K562 (cell line): ENCODE measurements around the gene DHX40. TPM values are rescaled to one million over a fixed set of nuclear protein-coding genes. Genes with fewer than 3 reads are reported as not detected.
A peak's percentile ranks its signal among the peaks of the same experiment; 100 is the strongest.

Experiments
- ARID1B ChIP-seq: fragments of 450-650 bp; IDR thresholded peaks from 2 replicates; pipeline ENCODE4 v1.6.1; 2016; ENCODE audit warnings: antibody characterized with exemption, mild to moderate bottlenecking, inconsistent platforms
- CBX2 ChIP-seq: fragments of 200-600 bp; sonication (generic); IDR thresholded peaks from one replicate; pipeline ENCODE4 v1.6.1; 2012; ENCODE audit warnings: mild to moderate bottlenecking, low read length, inconsistent platforms; ENCODE audit not compliant: insufficient read depth, poor library complexity, severe bottlenecking
- DMBX1 ChIP-seq: fragments of 250-450 bp; sonication (Bioruptor Pico); IDR thresholded peaks from 2 replicates; pipeline ENCODE4 v1.8.0; 2022; ENCODE audit warnings: inconsistent platforms, mild to moderate bottlenecking, moderate library complexity, borderline replicate concordance
- FOXK2 ChIP-seq, 2 experiments: fragments of 450-650 bp; IDR thresholded peaks in 1 of 2; conservative IDR thresholded peaks in 1 of 2; 2 replicates each; pipeline ENCODE4 v1.6.1; 2016; ENCODE audit warnings: low read depth in 2 of 2, mild to moderate bottlenecking in 1 of 2
- MAFG ChIP-seq: fragments of 450-650 bp; conservative IDR thresholded peaks from 2 replicates; pipeline ENCODE4 v1.6.1; 2016; ENCODE audit warnings: missing genetic modification characterization, missing compliant biosample characterization
- MIER1 ChIP-seq: fragments of 450-650 bp; IDR thresholded peaks from 2 replicates; pipeline ENCODE4 v1.6.1; 2016; ENCODE audit warnings: antibody characterized with exemption, mild to moderate bottlenecking, low read depth
- NBN ChIP-seq: fragments of 450-650 bp; IDR thresholded peaks from 2 replicates; pipeline ENCODE4 v1.6.1; 2016; ENCODE audit warnings: low read depth, mild to moderate bottlenecking
- NEUROD1 ChIP-seq: fragments of 150-350 bp; IDR thresholded peaks from 2 replicates; pipeline ENCODE4 v1.6.1; 2014; ENCODE audit warnings: borderline replicate concordance, low read length, low read depth; ENCODE audit not compliant: partially characterized antibody
- NR2C2 ChIP-seq, 2 experiments: fragments of 200-800 bp in 1 of 2; sonication (Bioruptor generic) in 1 of 2; sonication (generic) in 1 of 2; formaldehyde crosslinking in 1 of 2; IDR thresholded peaks; 2 replicates each; pipeline versions ENCODE4 v1.6.1 to v1.8.0; 2016 to 2022; ENCODE audit warnings: mild to moderate bottlenecking in 1 of 2, missing compliant biosample characterization in 1 of 2, missing genetic modification characterization in 1 of 2, missing genetic modification reagents in 1 of 2
- POLR2AphosphoS2 ChIP-seq: IDR thresholded peaks from 2 replicates; pipeline ENCODE4 v1.6.1; 2012; ENCODE audit warnings: low read length, improper control_type of control experiment
- POLR2AphosphoS5 ChIP-seq: IDR thresholded peaks from 2 replicates; pipeline ENCODE4 v1.6.1; 2011; ENCODE audit warnings: mild to moderate bottlenecking, low read depth, low read length, moderate library complexity; ENCODE audit not compliant: control insufficient read depth, insufficient read depth
- POLR2B ChIP-seq: fragments of 450-650 bp; IDR thresholded peaks from 2 replicates; pipeline ENCODE4 v1.6.1; 2018; ENCODE audit warnings: low read depth; ENCODE audit not compliant: partially characterized antibody
- SMARCB1 ChIP-seq: IDR thresholded peaks from 2 replicates; pipeline ENCODE4 v1.6.1; 2011; ENCODE audit warnings: improper control_type of control experiment, low read depth; ENCODE audit not compliant: insufficient read length
- SMARCC2 ChIP-seq: fragments of 450-650 bp; IDR thresholded peaks from 2 replicates; pipeline ENCODE4 v1.6.1; 2017; ENCODE audit warnings: antibody characterized with exemption, moderate library complexity, mild to moderate bottlenecking, low read depth
- TAL1 ChIP-seq: fragments of 450-650 bp; IDR thresholded peaks from 2 replicates; pipeline ENCODE4 v1.6.1; 2016; ENCODE audit warnings: mild to moderate bottlenecking
- TEAD4 ChIP-seq, 2 experiments: sonication (generic) in 1 of 2; formaldehyde crosslinking in 1 of 2; IDR thresholded peaks; 2 replicates each; pipeline versions ENCODE4 v1.6.1 to v1.8.0; 2012 to 2022; ENCODE audit warnings: borderline replicate concordance in 1 of 2, inconsistent platforms in 1 of 2, low read length in 1 of 2, mild to moderate bottlenecking in 1 of 2, missing genetic modification reagents in 1 of 2
- WHSC1 ChIP-seq: IDR thresholded peaks from one replicate; pipeline ENCODE4 v1.6.1; 2012; ENCODE audit warnings: low read length, control low read depth, inconsistent platforms
- ZKSCAN3 ChIP-seq: fragments of 250-450 bp; sonication (Bioruptor Pico); IDR thresholded peaks from 2 replicates; pipeline ENCODE4 v1.4.0; 2020
- ZNF41 ChIP-seq: fragments of 250-450 bp; sonication (Bioruptor Pico); conservative IDR thresholded peaks from 2 replicates; pipeline ENCODE4 v1.4.0; 2020; ENCODE audit warnings: mild to moderate bottlenecking
- polyA plus RNA-seq, 8 experiments: library from polyadenylated mRNA; depleted of rRNA in 4 of 8; stranded (reverse) in 5 of 8; unstranded in 3 of 8; fragments of >200 nt; fragmentation: Nextera tagmentation in 2 of 8; fragmentation: Illumina TruSeq in 1 of 8; extraction: Ambion mirVana in 2 of 8; extraction: Trizol in 1 of 8; gene quantifications; 2 replicates each; pipeline versions ENCODE4 v1.2.1 to v1.2.3, GENCODE V29; 2011 to 2014; ENCODE audit warnings: inconsistent platforms in 1 of 8, missing spikeins in 1 of 8
- total RNA-seq, 7 experiments: library from RNA; depleted of rRNA in 6 of 7; stranded (reverse); fragments of >200 nt in 6 of 7; fragmentation: Illumina TruSeq in 2 of 7; extraction: Trizol in 2 of 7; gene quantifications; 2 replicates each; pipeline versions ENCODE4 v1.2.1 to v1.2.3, GENCODE V29; 2011 to 2021; ENCODE audit warnings: low replicate concordance in 1 of 7
- TF ChIP-seq, protein P1 (sequence below): fragments of 450-650 bp; IDR thresholded peaks from 2 replicates; pipeline ENCODE4 v1.6.1; 2018; ENCODE audit warnings: mild to moderate bottlenecking, low read depth; ENCODE audit not compliant: partially characterized antibody
- TF ChIP-seq, protein P2 (sequence below): sonication (generic); formaldehyde crosslinking; IDR thresholded peaks from 2 replicates; pipeline ENCODE4 v1.8.0; 2022; ENCODE audit warnings: missing genetic modification reagents, mild to moderate bottlenecking, borderline replicate concordance
- TF ChIP-seq, protein P3 (sequence below): fragments of 450-650 bp; formaldehyde crosslinking; IDR thresholded peaks from 2 replicates; pipeline ENCODE4 v1.4.0; 2022; ENCODE audit warnings: mild to moderate bottlenecking, moderate library complexity
- TF ChIP-seq, protein P4 (sequence below), 2 experiments: fragments of 450-650 bp in 1 of 2; sonication (generic) in 1 of 2; formaldehyde crosslinking in 1 of 2; IDR thresholded peaks in 1 of 2; conservative IDR thresholded peaks in 1 of 2; 2 replicates each; pipeline versions ENCODE4 v1.6.1 to v1.8.1; 2016 to 2023; ENCODE audit warnings: mild to moderate bottlenecking in 2 of 2, moderate library complexity in 2 of 2, inconsistent platforms in 1 of 2, missing genetic modification reagents in 1 of 2

DHX40 gene
- total and polyA plus RNA-seq, 9 of the 15 experiments (the other 6 are each of a cell fraction or from before 2014, with no cell fraction given): 7.2 to 38.6 (median 18.7) TPM

DNA sequence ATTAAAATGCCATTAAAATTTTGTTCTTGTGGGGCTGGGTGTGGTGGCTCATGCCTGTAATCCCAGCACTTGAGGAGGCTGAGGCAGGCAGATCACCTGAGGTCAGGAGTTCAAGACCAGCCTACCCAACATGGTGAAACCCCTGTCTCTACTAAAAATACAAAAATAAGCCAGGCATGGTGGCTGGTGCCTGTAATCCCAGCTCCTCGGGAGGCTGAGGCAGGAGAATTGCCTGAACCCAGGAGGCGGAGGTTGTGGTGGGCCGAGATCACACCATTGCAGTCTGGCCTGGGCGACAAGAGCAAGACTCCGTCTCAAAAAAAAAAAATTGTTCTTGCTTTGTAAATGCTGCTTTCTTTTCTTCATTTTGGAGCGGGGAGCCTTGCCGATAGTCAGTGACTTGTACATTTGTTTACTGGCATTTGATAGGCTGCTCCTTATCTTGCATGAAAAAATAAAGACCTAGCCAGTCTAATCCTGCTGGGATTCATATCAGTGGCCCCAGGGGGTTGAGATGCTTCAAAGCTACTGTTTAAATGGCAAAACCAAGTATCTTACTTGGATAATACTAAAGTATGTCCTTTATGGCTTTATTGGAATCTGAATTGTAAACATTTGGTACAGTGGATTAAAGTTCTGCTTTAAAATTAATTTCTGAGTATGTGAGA, 51.0 kb downstream of the DHX40 start (continued):
- TF ChIP-seq, protein P1, sequence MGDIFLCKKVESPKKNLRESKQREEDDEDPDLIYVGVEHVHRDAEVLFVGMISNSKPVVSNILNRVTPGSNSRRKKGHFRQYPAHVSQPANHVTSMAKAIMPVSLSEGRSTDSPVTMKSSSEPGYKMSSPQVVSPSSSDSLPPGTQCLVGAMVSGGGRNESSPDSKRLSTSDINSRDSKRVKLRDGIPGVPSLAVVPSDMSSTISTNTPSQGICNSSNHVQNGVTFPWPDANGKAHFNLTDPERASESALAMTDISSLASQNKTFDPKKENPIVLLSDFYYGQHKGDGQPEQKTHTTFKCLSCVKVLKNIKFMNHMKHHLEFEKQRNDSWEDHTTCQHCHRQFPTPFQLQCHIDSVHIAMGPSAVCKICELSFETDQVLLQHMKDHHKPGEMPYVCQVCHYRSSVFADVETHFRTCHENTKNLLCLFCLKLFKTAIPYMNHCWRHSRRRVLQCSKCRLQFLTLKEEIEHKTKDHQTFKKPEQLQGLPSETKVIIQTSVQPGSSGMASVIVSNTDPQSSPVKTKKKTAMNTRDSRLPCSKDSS: no peak
- TF ChIP-seq NBN: 0 out of 2 replicates have a peak, but pooled peaks have one; percentile 53
- no peak for TF ChIP-seq POLR2AphosphoS2
- no peak for TF ChIP-seq CBX2
- TF ChIP-seq WHSC1: no peak
- TF ChIP-seq ZNF41 (CRISPR knock-in tag): peak; percentile 48; the same call in 1 of the 2 replicates
- TF ChIP-seq SMARCC2: no peak
- peak; percentile 33; the same call in 1 of the 2 replicates for TF ChIP-seq TEAD4 (IDR thresholded peaks at IDR 0.05; ENCODE audit: low read length)
- TF ChIP-seq TEAD4 (CRISPR knock-in tag; IDR thresholded peaks at IDR 0.05; ENCODE audit: borderline replicate concordance): no peak
- TF ChIP-seq, protein P2, sequence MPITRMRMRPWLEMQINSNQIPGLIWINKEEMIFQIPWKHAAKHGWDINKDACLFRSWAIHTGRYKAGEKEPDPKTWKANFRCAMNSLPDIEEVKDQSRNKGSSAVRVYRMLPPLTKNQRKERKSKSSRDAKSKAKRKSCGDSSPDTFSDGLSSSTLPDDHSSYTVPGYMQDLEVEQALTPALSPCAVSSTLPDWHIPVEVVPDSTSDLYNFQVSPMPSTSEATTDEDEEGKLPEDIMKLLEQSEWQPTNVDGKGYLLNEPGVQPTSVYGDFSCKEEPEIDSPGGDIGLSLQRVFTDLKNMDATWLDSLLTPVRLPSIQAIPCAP (CRISPR knock-in tag): no peak
- no peak for TF ChIP-seq MIER1
- no peak for TF ChIP-seq ZKSCAN3
- TF ChIP-seq MAFG (tag): 0 out of 2 replicates have a peak, but pooled peaks have one; percentile 22
- TF ChIP-seq, protein P3, sequence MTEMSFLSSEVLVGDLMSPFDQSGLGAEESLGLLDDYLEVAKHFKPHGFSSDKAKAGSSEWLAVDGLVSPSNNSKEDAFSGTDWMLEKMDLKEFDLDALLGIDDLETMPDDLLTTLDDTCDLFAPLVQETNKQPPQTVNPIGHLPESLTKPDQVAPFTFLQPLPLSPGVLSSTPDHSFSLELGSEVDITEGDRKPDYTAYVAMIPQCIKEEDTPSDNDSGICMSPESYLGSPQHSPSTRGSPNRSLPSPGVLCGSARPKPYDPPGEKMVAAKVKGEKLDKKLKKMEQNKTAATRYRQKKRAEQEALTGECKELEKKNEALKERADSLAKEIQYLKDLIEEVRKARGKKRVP (CRISPR knock-in tag): peak; percentile 40; the same call in 1 of the 2 replicates
- TF ChIP-seq DMBX1 (CRISPR knock-in tag): peak; percentile 80
- no peak for TF ChIP-seq TAL1
- peak; percentile 65 for TF ChIP-seq ARID1B
- TF ChIP-seq FOXK2 (conservative IDR thresholded peaks at IDR 0.05 in 1 of 2, IDR thresholded peaks at IDR 0.05 in 1 of 2; ENCODE audit: low read depth in 2 of 2): peak in 1 of 2 experiments; percentile 22; a peak in 1 of 4 replicates
- no peak for TF ChIP-seq NR2C2 (CRISPR knock-in tag; IDR thresholded peaks at IDR 0.05)
- TF ChIP-seq NR2C2 (tag; IDR thresholded peaks at IDR 0.05): peak; percentile 29; the same call in 1 of the 2 replicates
- TF ChIP-seq SMARCB1: no peak
- peak; percentile 54 for TF ChIP-seq POLR2B
- TF ChIP-seq, protein P4, sequence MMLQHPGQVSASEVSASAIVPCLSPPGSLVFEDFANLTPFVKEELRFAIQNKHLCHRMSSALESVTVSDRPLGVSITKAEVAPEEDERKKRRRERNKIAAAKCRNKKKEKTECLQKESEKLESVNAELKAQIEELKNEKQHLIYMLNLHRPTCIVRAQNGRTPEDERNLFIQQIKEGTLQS (IDR thresholded peaks at IDR 0.05): no peak
- TF ChIP-seq, protein P4 (CRISPR knock-in tag; conservative IDR thresholded peaks at IDR 0.05): no peak
- peak; percentile 64 for TF ChIP-seq POLR2AphosphoS5
- no peak for TF ChIP-seq NEUROD1
